MM.1S (cell line): ENCODE results near the gene TMEM9.

Experiments
- DNase-seq: peaks from one replicate; pipeline ENCODE4 v3.0.0-alpha.2; 2015
- H2AFZ ChIP-seq: fragments of 300-600 bp; sonication (generic); 2 replicates; pipeline ENCODE4 v1.6.0; 2016; ENCODE audit warnings: antibody characterized with exemption, low read length
- H3F3A ChIP-seq: fragments of 300-600 bp; sonication (generic); 2 replicates; pipeline ENCODE4 v1.6.1; 2016; ENCODE audit warnings: mild to moderate bottlenecking, antibody characterized with exemption, low read length, moderate library complexity, mixed read lengths; ENCODE audit not compliant: insufficient read depth
- H3K27ac ChIP-seq: fragments of 300-600 bp; sonication (generic); 2 replicates; pipeline ENCODE4 v1.5.1; 2016; ENCODE audit warnings: mild to moderate bottlenecking, low read length
- H3K27me3 ChIP-seq: fragments of 300-600 bp; sonication (generic); replicated peaks from 2 replicates; pipeline ENCODE4 v1.6.0; 2016; ENCODE audit warnings: low read length; ENCODE audit not compliant: insufficient read depth
- H3K36me3 ChIP-seq: fragments of 300-600 bp; sonication (generic); replicated peaks from 2 replicates; pipeline ENCODE4 v1.6.1; 2016; ENCODE audit warnings: mild to moderate bottlenecking, low read length, mixed read lengths; ENCODE audit not compliant: insufficient read depth
- H3K4me1 ChIP-seq: fragments of 300-600 bp; sonication (generic); 2 replicates; pipeline ENCODE4 v1.6.1; 2016; ENCODE audit warnings: low read length, mixed read lengths
- H3K4me2 ChIP-seq: fragments of 300-600 bp; sonication (generic); 2 replicates; pipeline ENCODE4 v1.6.0; 2016; ENCODE audit warnings: low read depth, low read length
- H3K4me3 ChIP-seq: fragments of 300-600 bp; sonication (generic); 2 replicates; pipeline ENCODE4 v1.5.1; 2016; ENCODE audit warnings: low read length, mixed read lengths
- H3K79me2 ChIP-seq: fragments of 300-600 bp; sonication (generic); 2 replicates; pipeline ENCODE4 v1.6.1; 2016; ENCODE audit warnings: mixed run types, low read length, mixed read lengths
- H3K9ac ChIP-seq: fragments of 300-600 bp; sonication (generic); 2 replicates; pipeline ENCODE4 v1.6.1; 2016; ENCODE audit warnings: low read length, mixed read lengths
- H3K9me2 ChIP-seq: fragments of 300-600 bp; sonication (generic); replicated peaks from 2 replicates; pipeline ENCODE4 v1.6.1; 2016; ENCODE audit warnings: mild to moderate bottlenecking, low read length, mixed read lengths; ENCODE audit not compliant: insufficient read depth
- H3K9me3 ChIP-seq: fragments of 300-600 bp; sonication (generic); replicated peaks from 2 replicates; pipeline ENCODE4 v1.6.1; 2016; ENCODE audit warnings: mild to moderate bottlenecking, low read length, mixed read lengths; ENCODE audit not compliant: insufficient read depth
- H4K20me1 ChIP-seq: fragments of 300-600 bp; sonication (generic); 2 replicates; pipeline ENCODE4 v1.6.1; 2016; ENCODE audit warnings: mild to moderate bottlenecking, low read length, moderate library complexity, mixed read lengths; ENCODE audit not compliant: insufficient read depth
- EZH2 ChIP-seq: fragments of 300-600 bp; sonication (generic); optimal IDR thresholded peaks from 2 replicates; pipeline ENCODE3; 2017; ENCODE audit warnings: low read depth, mild to moderate bottlenecking, antibody characterized with exemption, low read length, mixed read lengths
- EZH2phosphoT487 ChIP-seq: fragments of 300-600 bp; sonication (generic); IDR thresholded peaks from 2 replicates; pipeline ENCODE4 v1.6.1; 2018; ENCODE audit warnings: antibody characterized with exemption, low read length
- TF ChIP-seq, protein P1 (sequence below): fragments of 300-600 bp; sonication (generic); IDR thresholded peaks from 2 replicates; pipeline ENCODE4 v1.5.1; 2016; ENCODE audit warnings: antibody characterized with exemption, low read length, mixed read lengths

The TMEM9 gene

DNA sequence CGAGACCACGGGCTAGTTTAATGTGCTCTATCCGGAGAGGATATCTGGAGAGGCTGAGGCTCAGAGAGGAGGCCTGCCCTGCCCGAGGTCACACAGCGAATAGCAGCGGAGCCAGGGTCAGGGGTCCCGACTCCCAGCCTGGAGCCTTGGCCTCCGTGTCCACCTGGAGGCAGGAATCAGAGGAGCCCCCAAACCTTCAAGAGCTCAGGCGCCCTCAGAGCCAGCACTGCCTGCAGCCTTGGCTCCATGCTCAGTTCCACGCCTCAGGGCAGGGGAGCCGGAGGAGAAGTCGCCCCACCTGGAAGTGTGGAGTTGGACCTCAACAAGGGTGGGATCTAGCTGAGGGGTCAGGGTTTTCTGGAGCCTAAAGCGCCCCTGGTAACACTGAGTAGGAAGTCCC is 25.3 kb downstream of the TMEM9 start:
- Histone ChIP-seq H3K36me3 (no peaks in the 10 kb centered on the region), H3K4me2 (peak overlapping the region; percentile 40; the same call in 1 of the 2 replicates), H3K9ac (no peak overlapping the region), H3K79me2 (no peaks in the 10 kb centered on the region), H3F3A (no peaks in the 10 kb centered on the region), H3K9me2 (no peaks in the 10 kb centered on the region), H3K27me3 (no peaks in the 10 kb centered on the region), H4K20me1 (no peaks in the 10 kb centered on the region), H3K4me3 (no peak overlapping the region), H3K4me1 (peaks cover 11% of the 10 kb centered on the region), H3K9me3 (no peaks in the 10 kb centered on the region), H2AFZ (no peak overlapping the region), H3K27ac (no peak overlapping the region)
- TF ChIP-seq EZH2phosphoT487 = no peak
- no peak for DNase-seq

DNA sequence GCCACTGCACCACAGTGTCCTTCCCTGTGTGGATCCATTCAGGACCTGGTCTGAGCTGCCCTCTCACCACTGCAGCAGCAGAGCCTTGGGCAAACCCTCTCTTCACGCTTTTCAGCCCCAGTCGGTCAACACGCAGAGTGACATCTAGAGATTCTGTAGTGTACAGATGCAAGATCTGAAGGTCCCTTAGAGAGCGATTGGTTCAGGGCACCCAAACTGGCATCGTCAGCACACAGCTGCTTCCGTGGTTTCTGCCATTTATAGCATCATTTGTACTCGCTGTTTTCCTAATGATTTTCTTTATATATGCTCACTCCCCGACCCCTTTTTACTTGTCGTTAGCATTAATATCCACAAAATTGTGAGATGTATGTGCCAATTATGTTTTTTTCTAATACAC is 25.8 kb downstream of the TMEM9 start:
- Histone ChIP-seq H3K9me3 (no peaks in the 10 kb centered on the region), H3K4me3 (no peak overlapping the region), H3K27ac (peak overlapping the region; percentile 24; the same call in 1 of the 2 replicates), H3K9ac (no peak overlapping the region; the same call in 1 of the 2 replicates), H3K27me3 (no peaks in the 10 kb centered on the region), H3K36me3 (no peaks in the 10 kb centered on the region), H4K20me1 (no peaks in the 10 kb centered on the region), H3K4me1 (peaks cover 11% of the 10 kb centered on the region), H3K9me2 (no peaks in the 10 kb centered on the region), H3K4me2 (peak overlapping the region; percentile 40), H3F3A (no peaks in the 10 kb centered on the region), H3K79me2 (no peaks in the 10 kb centered on the region), H2AFZ (peak overlapping the region; percentile 57; the same call in 1 of the 2 replicates)
- no peak for TF ChIP-seq EZH2
- peak; percentile 78 for DNase-seq

DNA sequence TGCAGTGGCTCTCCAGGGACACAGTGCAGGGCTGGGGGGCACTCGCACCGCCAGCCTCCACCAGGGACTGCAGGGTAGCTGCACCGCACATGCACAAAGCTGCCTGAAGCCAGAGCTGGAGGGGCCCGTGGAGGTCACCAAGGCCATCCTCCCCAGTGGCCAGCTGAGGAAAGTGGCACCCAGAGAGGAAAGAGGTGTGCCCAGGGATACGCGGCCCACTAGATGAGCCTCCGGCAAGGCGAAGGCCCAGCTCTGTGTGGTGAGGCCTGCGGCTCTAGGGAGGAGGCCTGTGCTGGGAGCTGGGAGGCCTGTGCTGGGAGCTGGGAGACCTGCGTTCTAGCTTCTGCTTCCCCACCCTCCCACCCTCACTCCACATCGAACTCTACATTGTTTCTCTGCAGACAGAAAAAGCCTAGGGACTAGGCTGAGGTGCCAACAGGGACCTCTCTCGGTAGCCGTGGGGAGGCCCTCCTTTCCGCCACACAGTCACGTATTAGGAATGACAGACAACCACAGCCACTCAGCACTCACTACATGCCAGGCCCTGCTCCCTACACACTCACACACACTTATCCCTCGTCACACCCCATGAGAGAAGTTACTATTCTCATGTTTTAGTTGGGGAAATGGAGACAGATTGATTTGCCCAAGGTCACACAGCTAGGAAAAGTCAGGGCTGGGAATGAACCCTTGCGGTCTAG is 26.4 kb downstream of the TMEM9 start:
- Histone ChIP-seq H3K9ac (no peak overlapping the region; the same call in 1 of the 2 replicates), H3K4me1 (peaks cover 11% of the 10 kb centered on the region), H3K4me2 (peak overlapping the region; percentile 40), H3K27ac (peak overlapping the region; percentile 24; the same call in 1 of the 2 replicates), H2AFZ (peak overlapping the region; percentile 57; the same call in 1 of the 2 replicates), H4K20me1 (no peaks in the 10 kb centered on the region), H3K27me3 (no peaks in the 10 kb centered on the region), H3K9me2 (no peaks in the 10 kb centered on the region), H3F3A (no peaks in the 10 kb centered on the region), H3K4me3 (no peak overlapping the region), H3K79me2 (no peaks in the 10 kb centered on the region), H3K9me3 (no peaks in the 10 kb centered on the region), H3K36me3 (no peaks in the 10 kb centered on the region)
- TF ChIP-seq, protein P1, sequence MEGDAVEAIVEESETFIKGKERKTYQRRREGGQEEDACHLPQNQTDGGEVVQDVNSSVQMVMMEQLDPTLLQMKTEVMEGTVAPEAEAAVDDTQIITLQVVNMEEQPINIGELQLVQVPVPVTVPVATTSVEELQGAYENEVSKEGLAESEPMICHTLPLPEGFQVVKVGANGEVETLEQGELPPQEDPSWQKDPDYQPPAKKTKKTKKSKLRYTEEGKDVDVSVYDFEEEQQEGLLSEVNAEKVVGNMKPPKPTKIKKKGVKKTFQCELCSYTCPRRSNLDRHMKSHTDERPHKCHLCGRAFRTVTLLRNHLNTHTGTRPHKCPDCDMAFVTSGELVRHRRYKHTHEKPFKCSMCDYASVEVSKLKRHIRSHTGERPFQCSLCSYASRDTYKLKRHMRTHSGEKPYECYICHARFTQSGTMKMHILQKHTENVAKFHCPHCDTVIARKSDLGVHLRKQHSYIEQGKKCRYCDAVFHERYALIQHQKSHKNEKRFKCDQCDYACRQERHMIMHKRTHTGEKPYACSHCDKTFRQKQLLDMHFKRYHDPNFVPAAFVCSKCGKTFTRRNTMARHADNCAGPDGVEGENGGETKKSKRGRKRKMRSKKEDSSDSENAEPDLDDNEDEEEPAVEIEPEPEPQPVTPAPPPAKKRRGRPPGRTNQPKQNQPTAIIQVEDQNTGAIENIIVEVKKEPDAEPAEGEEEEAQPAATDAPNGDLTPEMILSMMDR = no peak
- no peak for TF ChIP-seq EZH2phosphoT487
- TF ChIP-seq EZH2 = no peak
- DNase-seq = no peak

DNA sequence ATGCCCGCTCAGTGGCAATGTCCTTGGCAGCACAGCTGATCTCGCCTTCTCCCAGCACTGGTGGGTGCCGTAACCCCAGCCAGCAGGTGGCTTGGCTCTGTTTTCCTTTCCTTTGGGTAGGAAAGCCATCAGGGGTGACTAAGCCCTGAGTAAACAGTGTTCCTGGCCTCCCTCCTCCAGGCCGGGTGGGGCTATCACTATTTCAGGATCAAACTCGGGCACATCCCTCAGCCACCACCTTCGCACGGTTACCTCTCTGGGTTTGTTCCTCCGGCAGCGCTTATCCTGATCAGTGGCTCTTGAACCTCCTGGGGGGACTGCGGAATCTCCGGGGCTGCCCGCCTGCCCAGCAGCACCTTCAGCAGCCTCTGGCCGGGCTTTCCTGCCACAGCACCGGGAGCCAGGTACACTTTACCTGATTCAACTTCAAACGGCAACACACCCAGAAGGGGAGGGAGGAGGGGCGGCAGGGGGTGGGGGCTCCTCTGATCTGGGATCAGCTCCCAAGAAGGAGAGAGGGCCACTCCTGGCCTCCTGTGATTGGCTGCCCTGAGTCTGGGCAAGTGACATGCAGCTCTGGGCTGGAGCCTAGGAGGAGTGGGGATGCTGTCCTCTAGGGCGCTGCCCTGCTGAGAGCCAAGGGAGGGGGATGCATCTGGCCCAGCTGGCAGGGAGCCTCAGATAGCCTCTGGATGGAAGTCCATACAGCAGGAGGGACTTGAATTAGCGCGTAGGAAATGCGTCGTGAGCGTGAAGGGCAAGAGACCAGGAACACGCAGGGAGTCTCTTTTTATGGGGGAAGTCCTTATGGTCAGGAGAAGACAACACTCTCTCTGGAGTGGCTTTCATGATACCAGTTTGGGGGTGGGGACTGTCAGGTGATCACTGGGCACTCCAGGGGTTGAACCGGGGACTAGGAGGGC is 27.2 kb downstream of the TMEM9 start, which contains the start of gene ASCL5:
ASCL5 (minus strand) TSS at position 353 of the 923 bp plus-strand sequence. CDS start 11,812 bp downstream, outside the sequence.
- no peaks in the 10 kb centered on the region for H3K9me2 ChIP-seq
- H3K9ac ChIP-seq = no peak within 1 kb of the TSS
- H4K20me1 ChIP-seq = no peaks in the 10 kb centered on the region
- H3K4me3 ChIP-seq = no peak within 1 kb of the TSS
- H3K9me3 ChIP-seq = no peaks in the 10 kb centered on the region
- H3K4me1 ChIP-seq = peaks cover 11% of the 10 kb centered on the region
- no peaks in the 10 kb centered on the region for H3F3A ChIP-seq
- H3K4me2 ChIP-seq = no peak within 1 kb of the TSS
- H3K36me3 ChIP-seq = no peaks in the 10 kb centered on the region
- TF ChIP-seq EZH2 (no peak), EZH2phosphoT487 (no peak)
- TF ChIP-seq, protein P1 = no peak
- no peak within 1 kb of the TSS for H3K27ac ChIP-seq
- H3K79me2 ChIP-seq = no peaks in the 10 kb centered on the region
- H2AFZ ChIP-seq = no peak within 1 kb of the TSS
- H3K27me3 ChIP-seq = no peaks in the 10 kb centered on the region
- no peak for DNase-seq
